Smooth muscle cell (in vitro differentiated cells): Measurements from ENCODE around the gene TMEM86B. TPM values are rescaled to one million over a fixed set of nuclear protein-coding genes. Genes with fewer than 3 reads are reported as not detected.

ENCODE experiments used
- DNase-seq: peaks from one replicate; lab custom pipeline; 2025; ENCODE audit not compliant: unreplicated experiment; lab: John Stamatoyannopoulos, UW
- H2AFZ ChIP-seq: fragments of 200-600 bp; sonication (generic); 2 replicates; pipeline ENCODE4 v1.6.0; 2016; ENCODE audit warnings: antibody characterized with exemption, low read depth, mild to moderate bottlenecking
- H3F3A ChIP-seq: fragments of 200-600 bp; sonication (generic); 2 replicates; pipeline ENCODE4 v1.6.0; 2017; ENCODE audit warnings: antibody characterized with exemption, low read depth
- H3K27ac ChIP-seq: fragments of 200-600 bp; sonication (generic); 2 replicates; pipeline ENCODE4 v1.5.1; 2016; ENCODE audit warnings: low read depth, mild to moderate bottlenecking
- H3K27me3 ChIP-seq: fragments of 200-600 bp; sonication (generic); 2 replicates; pipeline ENCODE4 v1.6.1; 2016; ENCODE audit warnings: low read depth, mild to moderate bottlenecking
- H3K36me3 ChIP-seq: fragments of 200-600 bp; sonication (generic); 2 replicates; pipeline ENCODE4 v1.5.1; 2016; ENCODE audit warnings: low read depth
- H3K4me1 ChIP-seq: fragments of 200-600 bp; sonication (generic); 2 replicates; pipeline ENCODE4 v1.5.1; 2016; ENCODE audit warnings: low read depth
- H3K4me2 ChIP-seq: fragments of 200-600 bp; sonication (generic); 2 replicates; pipeline ENCODE4 v1.6.0; 2016; ENCODE audit warnings: mild to moderate bottlenecking
- H3K4me3 ChIP-seq: fragments of 200-600 bp; sonication (generic); 2 replicates; pipeline ENCODE4 v1.5.1; 2016; ENCODE audit warnings: mild to moderate bottlenecking
- H3K79me2 ChIP-seq: fragments of 200-600 bp; sonication (generic); 2 replicates; pipeline ENCODE4 v1.6.0; 2016; ENCODE audit warnings: low read depth, mild to moderate bottlenecking
- H3K9ac ChIP-seq: fragments of 200-600 bp; sonication (generic); 2 replicates; pipeline ENCODE4 v1.6.0; 2016; ENCODE audit warnings: low read depth
- H3K9me3 ChIP-seq: fragments of 200-600 bp; sonication (generic); replicated peaks from 2 replicates; pipeline ENCODE4 v1.5.1; 2016; ENCODE audit warnings: low read depth
- H4K20me1 ChIP-seq: fragments of 200-600 bp; sonication (generic); 2 replicates; pipeline ENCODE4 v1.6.0; 2016; ENCODE audit warnings: low read depth
- CTCF ChIP-seq: fragments of 200-600 bp; sonication (generic); IDR thresholded peaks from 2 replicates; pipeline ENCODE4 v1.5.1; 2017; ENCODE audit warnings: borderline replicate concordance, mild to moderate bottlenecking, antibody characterized with exemption; ENCODE audit not compliant: insufficient read depth, poor library complexity, severe bottlenecking
- WGBS: methylation state at CpG from one replicate; pipeline ENCODE4 v1.1.7; 2016; ENCODE audit warnings: low lambda C conversion rate; 5-methylcytosine and 5-hydroxymethylcytosine counted together
- polyA plus RNA-seq: library from polyadenylated mRNA; unstranded; fragments of >200 nt; fragmentation: Nextera tagmentation; extraction: Ambion mirVana; gene quantifications from 2 replicates; pipeline ENCODE4 v1.2.1, GENCODE V29; 2016
- total RNA-seq: library from RNA; depleted of rRNA; stranded (reverse); fragments of >200 nt; gene quantifications from 2 replicates; pipeline ENCODE4 v1.2.3, GENCODE V29; 2014

The TMEM86B gene
- total and polyA plus RNA-seq, 2 experiments from 2014 or later, result 2.1 to 2.6 TPM

DNA sequence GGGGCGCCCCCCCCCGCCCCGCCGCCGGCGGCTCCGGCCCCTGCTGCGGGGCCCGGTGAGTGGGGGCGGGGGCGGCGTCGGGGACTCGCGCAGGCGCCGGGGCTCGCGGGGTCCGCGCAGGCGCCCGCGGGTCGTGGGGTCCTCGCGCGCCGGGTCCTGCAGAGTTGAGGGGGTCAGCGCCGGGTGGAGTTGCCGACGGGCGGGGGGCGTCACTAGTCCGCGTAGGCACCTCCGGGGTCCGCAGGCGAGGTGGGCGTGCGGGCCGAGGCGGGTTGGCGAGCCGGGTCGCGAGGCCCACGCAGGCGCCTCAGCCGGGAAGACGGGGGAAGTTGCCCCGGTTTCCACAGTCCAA, 29.9 kb upstream of the TMEM86B start:
- H3K9ac ChIP-seq, result peak overlapping the region; percentile 93
- H2AFZ ChIP-seq, result peak overlapping the region; percentile 91
- no peaks in the 10 kb centered on the region for H3K27me3 ChIP-seq
- H3F3A ChIP-seq, result peaks cover 16% of the 10 kb centered on the region
- peaks cover 47% of the 10 kb centered on the region for H4K20me1 ChIP-seq
- H3K36me3 ChIP-seq, result no peaks in the 10 kb centered on the region
- H3K79me2 ChIP-seq, result peaks cover 48% of the 10 kb centered on the region
- H3K4me3 ChIP-seq, result peak overlapping the region; percentile 90
- H3K27ac ChIP-seq, result peak overlapping the region; percentile 86
- peaks cover 33% of the 10 kb centered on the region for H3K4me1 ChIP-seq
- peak; percentile 53 for DNase-seq
- TF ChIP-seq CTCF, result no peak
- no CpG with 5 or more reads among the region's 53 CpGs for WGBS
- H3K4me2 ChIP-seq, result peak overlapping the region; percentile 100
- no peaks in the 10 kb centered on the region for H3K9me3 ChIP-seq

GRCh38 chr19:55257461-55258420, 29.2 kb upstream of the TMEM86B start:
- no peak for DNase-seq
- Histone ChIP-seq H3K9me3 (no peaks in the 10 kb centered on the region), H4K20me1 (peaks cover 55% of the 10 kb centered on the region), H3K4me1 (peaks cover 33% of the 10 kb centered on the region), H3K27me3 (no peaks in the 10 kb centered on the region), H3K4me3 (peak overlapping the region; percentile 90), H3K4me2 (peak overlapping the region; percentile 100), H3K9ac (peak overlapping the region; percentile 77), H3K27ac (peak overlapping the region; percentile 55), H3F3A (peaks cover 16% of the 10 kb centered on the region), H3K79me2 (peaks cover 55% of the 10 kb centered on the region), H2AFZ (no peak overlapping the region), H3K36me3 (no peaks in the 10 kb centered on the region)
- WGBS, result 14% methylated on average over 32 of the region's 51 CpGs
- no peak for TF ChIP-seq CTCF

GRCh38 chr19:55256562-55257460, 28.2 kb upstream of the TMEM86B start:
- Histone ChIP-seq H3K9ac (no peak overlapping the region), H3K9me3 (no peaks in the 10 kb centered on the region), H3K4me3 (peak overlapping the region; percentile 90), H2AFZ (no peak overlapping the region), H3K4me2 (peak overlapping the region; percentile 100), H3F3A (peaks cover 16% of the 10 kb centered on the region), H3K36me3 (no peaks in the 10 kb centered on the region), H3K4me1 (peaks cover 33% of the 10 kb centered on the region), H3K27ac (no peak overlapping the region), H4K20me1 (peaks cover 64% of the 10 kb centered on the region), H3K79me2 (peaks cover 65% of the 10 kb centered on the region), H3K27me3 (no peaks in the 10 kb centered on the region)
- DNase-seq, result no peak
- WGBS, result 74% methylated on average over 22 of the region's 22 CpGs
- no peak for TF ChIP-seq CTCF
